Measurements from ENCODE around the gene TMEM139.

TMEM139 gene

DNA sequence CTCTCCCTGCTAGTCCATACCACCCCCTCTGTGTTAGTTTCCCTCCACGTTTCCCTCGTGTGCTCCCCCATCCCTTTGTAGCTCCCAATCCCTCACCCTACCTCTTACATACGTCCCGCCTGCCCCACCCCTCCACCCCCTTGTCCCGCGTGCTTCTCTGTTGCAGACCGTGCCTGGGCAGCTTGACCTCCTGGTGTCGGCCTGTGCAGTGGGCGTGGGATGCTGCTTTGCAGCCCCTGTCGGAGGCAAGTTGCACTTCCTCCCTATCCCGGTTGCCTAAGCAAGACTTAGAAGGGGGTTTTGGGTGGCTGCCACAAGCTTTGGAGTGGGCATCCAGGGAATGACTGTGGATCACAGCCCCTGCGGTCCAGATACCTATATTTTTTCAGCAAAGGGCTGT lies 38.9 kb downstream of the TMEM139 start:
- DNase-seq (ENCODE audit: low spot score) = no peak

DNA sequence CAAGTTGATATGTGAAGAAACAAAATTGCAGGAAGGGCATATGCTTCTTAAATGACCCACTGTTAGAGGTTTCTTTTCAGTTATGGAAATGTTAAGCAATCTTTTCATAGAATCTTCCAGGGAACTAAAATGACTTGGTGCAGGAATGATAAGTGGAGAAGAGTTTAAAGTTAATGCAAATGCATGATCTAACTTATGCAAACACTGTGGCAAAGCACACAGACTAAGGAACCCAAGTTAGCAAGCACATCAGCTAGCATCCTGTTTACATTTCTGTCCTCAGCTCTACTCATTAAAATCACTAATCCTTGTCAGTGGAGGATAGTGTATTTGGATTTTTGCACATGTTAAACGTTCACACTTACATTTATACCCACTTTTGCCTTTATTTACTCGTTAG lies 40.5 kb downstream of the TMEM139 start:
- no peak for DNase-seq (ENCODE audit: low spot score)

DNA sequence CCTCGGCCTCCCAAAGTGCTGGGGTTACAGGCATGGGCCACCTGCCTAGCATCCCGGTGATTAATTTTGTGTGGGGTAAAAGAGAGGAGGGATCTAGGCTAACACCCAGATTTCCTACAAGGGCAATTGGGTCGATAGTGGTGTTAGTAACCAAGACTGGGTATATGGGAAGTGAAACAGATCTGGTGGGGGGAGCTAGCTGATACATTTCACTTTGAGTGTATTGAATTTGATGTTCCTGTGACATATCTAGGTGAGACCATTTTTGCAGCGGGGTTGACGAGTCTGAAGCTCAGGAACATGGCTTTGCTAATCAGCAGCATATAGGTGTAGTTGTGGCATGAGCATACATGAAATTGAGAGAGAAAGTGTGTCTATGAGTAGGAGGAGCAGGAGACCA lies 43.1 kb downstream of the TMEM139 start:
- DNase-seq (ENCODE audit: low spot score) = no peak

GRCh38 chr7:143329471-143330170 lies 44.9 kb downstream of the TMEM139 start:
- DNase-seq (ENCODE audit: low spot score) = no peak

DNA sequence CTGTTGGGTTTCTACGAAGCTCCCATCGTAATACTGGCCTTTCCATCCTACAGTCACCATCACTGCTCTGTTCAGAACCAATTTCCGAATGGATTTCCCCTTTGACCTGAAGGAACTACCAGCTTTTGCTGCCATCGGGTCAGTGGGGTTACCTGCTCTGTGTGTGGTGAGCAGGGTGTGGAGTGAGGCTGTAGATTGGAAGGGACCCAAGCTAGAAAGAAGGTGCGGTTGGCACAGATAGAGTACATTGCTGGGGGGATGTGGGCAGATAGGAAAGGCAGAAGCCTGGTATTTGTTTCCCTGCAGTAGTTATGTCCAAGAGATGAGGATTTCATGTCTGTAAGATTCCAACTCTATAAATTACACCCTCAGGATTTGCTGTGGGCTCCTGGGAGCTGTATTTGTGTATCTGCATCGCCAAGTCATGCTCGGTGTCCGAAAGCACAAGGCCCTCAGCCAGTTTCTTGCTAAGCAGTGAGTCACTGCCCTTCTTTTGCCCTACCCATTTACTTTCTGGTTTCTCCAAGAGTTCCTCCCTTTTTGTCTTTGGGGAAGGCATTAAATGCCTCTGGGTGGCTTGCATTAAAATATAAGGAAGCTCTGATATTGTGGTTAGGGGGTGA lies 46.5 kb downstream of the TMEM139 start:
- DNase-seq (ENCODE audit: low spot score) = no peak

DNA sequence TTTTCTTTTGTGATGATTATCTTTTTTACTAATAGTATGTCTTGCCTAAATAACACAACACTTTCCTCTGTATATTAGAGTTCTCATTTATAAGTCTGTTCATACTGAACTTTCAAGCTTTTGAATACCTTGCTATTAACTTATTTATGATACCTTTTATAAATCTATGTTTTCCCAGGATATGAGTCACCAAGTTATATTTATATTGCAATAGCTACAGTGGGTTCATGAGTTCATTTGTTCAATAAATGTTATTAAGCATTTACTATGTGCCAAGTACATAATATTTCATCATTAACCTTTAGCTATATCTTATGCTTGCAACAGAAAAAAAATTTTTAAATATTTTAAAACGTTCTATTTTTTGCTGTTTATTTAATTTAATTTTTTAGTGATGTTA lies 49.5 kb downstream of the TMEM139 start:
- DNase-seq (ENCODE audit: low spot score) = no peak

DNA sequence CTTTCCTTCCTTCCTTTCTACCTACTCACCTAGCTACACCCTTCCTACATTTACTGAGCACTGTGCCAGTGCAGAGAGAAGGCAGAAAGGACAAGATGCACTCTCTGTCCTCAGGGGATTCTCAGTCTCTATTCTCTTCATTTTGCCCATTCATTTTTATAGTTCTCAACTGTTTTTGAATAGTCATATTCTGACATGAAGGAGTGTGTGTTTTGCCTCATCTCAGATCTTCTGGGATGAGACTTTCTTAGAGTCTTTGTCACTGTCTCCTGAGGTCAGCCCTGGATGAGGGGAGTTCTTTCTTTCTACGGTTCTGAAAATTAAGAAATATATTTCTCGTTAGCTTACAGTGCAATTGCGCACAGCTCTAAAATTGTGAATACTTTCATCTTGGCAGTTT lies 52.5 kb downstream of the TMEM139 start:
- DNase-seq (ENCODE audit: low spot score) = no peak
